GM18517 (cell line): ENCODE measurements around the gene GRID1.
"Not testable (repeated sequence)": the region's sequence is repeated elsewhere in the genome, so short reads cannot be mapped to it uniquely, and the experiment has no call there.

ENCODE experiments used
- ATAC-seq: cut with Tn5 transposase; IDR thresholded peaks from one replicate; pipeline ENCODE4 v1.9.1; 2021; ENCODE audit warnings: mild to moderate bottlenecking, moderate library complexity; ENCODE audit not compliant: unreplicated experiment

GRID1 gene

GRCh38 chr10:86176850-86177536 is 189.6 kb downstream of the GRID1 start:
- ATAC-seq = no peak

GRCh38 chr10:86175476-86175875 is 191.1 kb downstream of the GRID1 start:
- ATAC-seq = not testable (repeated sequence)

GRCh38 chr10:86172301-86172700 is 194.3 kb downstream of the GRID1 start:
- ATAC-seq = no peak

- ATAC-seq = no peak
Observed at GRCh38 chr10:86170255-86171108, 196.1 kb downstream of the GRID1 start.

- ATAC-seq = no peak
Observed at GRCh38 chr10:86169506-86170254, 196.9 kb downstream of the GRID1 start.

DNA sequence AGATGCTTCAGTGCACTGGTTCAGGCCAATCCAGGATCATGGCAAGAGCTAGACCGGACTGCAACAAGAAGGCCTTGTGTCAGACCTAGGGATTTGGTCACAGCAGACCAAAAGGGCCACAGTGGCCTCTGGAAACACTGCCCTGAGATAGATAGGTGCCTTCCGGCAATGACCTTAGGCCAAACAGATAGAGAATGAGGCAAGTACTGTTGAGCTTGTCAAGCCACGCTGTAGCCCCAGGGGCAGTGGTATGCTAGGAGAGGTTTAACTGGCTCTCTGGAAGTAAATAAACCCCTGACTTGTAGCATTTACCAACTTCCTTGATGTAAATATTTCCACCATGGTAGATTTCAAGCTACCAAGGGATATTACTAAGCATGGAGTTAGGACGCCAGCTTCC is 197.5 kb downstream of the GRID1 start:
- no peak for ATAC-seq

GRCh38 chr10:86168256-86168655 is 198.3 kb downstream of the GRID1 start:
- no peak for ATAC-seq

GRCh38 chr10:86167762-86168128 is 198.8 kb downstream of the GRID1 start:
- ATAC-seq = no peak

GRCh38 chr10:86167121-86167761 is 199.4 kb downstream of the GRID1 start:
- ATAC-seq = no peak

DNA sequence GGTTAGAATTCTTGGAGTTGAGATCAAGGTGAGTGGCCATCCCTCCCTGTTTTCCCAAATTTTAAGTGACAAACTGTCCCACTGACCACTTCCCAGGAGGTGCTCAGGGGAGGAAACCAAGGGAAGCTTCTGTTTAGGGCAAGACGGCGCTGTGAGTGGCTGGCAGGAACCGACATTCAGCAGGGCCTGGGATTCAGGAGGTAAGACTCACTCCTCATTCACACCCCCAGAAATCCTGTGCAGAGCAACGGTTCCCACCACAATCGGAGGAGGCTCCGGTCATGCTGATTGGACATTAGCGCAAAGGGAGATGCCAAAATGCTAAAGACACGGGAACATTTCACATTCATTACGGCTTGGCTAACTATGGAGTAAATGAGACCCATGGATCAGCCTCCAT is 200.9 kb downstream of the GRID1 start:
- ATAC-seq = no peak

DNA sequence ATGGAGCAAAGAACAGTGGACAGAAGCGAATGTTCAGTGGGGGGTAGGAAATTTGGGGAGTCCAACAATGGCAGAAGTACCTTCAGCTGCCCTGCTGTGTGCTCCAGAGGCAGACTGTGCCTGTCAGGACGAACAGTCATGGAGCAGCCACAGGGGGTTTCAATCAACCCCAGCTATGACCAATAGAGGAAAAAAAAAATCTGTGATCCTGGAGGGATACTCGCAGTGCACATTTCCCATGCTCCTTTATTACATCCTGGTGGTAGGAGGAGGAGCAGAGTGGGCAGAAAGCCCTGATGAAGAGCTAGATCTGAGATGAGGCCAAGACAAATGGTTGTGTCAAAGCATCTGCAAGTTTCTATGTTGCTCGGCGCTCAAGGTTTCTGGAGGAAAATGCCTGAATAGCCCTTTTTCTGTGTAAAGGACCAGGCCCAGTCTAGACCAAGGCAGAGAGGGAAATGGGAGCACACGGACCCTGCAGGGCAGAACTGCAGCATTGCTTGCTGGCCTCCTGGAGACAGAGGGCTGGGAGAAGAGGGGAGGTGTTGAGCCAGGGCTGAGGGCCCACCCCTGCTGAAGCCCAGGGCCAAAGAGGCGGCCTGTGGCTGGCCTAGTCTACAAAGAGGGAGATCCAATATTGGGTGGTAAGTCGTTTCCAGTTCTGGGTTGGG is 201.5 kb downstream of the GRID1 start:
- ATAC-seq = no peak

DNA sequence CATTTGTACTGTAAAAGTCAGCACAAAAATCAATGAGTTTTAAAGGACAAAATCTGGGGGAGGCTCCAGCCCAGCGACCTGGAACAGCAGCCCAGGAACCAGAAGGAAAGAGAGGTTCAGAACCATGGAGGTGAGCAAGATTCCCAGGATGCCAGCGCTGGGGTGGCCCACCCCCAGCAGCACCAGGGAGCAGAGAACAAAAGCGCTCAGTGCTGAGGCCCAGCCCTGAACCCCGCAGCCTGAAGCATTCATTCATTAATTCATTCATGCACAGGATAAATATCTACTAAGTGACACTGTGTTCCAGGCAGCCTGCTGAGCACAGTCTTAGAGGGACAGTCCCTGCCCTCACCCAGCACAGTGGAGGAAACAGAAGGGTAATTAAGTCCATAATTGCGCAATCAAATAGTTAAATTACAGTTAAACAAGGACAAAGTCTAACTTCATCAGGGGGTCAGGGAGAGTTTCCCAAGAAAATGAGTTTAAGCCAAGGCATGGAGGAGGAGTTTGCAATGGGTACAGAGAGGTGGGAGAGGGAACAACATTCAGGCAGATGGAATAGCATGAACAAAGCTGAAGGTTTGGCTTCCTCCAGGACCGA is 202.3 kb downstream of the GRID1 start:
- ATAC-seq = no peak

DNA sequence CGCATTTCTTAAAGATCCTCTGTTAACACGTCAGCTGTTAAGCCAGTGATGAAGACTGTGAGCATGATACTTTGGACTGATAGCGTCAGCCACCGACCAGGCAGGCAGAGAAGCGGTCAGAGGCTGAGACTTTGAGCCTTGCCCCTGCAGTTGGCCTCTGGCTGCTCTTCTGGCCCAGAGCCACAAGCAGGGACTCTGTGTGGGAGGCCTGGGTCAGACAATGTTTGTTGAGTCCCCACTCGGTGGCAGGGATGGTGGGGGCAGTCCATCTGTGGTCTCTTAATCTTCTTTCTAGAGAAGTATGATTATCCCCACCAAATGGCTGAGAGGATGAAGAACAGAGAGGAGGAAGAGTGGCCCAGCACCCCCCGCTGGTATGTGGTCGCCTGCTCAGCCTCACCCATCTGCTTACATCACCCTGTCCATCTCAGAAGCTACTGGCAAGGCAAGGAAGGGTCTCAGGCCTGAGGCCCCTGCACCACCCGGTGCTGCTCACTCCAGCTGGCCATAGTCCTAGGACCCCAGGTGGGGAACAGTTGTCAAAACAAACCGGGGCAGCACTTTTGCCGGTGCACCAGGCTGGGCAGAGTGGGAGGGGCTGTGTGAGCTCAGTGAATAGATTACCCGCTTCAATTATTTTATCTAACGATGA is 202.9 kb downstream of the GRID1 start:
- ATAC-seq = no peak

GRCh38 chr10:86162696-86163400 is 203.7 kb downstream of the GRID1 start:
- no peak for ATAC-seq

GRCh38 chr10:86162036-86162435 is 204.6 kb downstream of the GRID1 start:
- no peak for ATAC-seq

DNA sequence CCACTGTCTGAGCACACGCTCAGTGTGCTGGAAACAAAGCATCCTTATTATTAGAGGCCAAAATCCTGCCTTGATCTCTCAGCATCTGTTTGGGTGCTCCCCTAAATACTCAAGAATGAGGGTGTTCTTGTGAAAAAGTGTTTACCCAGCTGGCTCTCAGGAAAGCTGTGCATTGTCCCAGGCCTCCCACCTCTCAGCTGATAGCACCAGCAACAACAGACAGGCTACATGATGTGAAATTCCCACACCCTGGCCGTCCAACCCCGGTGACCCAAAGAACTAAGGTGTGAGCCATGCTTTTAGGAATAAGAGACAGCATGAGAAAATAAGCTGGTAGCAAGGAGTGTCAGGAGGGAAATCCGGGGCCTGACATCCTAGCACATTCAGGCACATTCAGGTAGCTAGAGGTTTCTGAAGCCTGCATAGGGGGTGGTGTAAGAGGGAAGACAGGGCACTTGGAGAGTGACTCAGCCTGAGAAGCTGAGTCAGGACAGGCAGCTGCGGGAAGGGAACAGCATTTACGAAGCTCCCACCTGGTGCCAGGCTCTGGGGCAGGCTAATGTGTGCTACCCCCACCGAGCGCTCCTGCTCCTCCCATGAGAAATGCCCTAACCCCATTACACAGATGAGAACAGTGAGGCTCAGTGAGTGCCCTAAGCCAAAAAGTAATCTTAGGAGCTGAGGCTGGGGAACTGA is 205.6 kb downstream of the GRID1 start:
- ATAC-seq = no peak

- ATAC-seq = no peak
Observed at GRCh38 chr10:86159797-86160196, 206.8 kb downstream of the GRID1 start.
